GM19035 (cell line): ENCODE results near the gene ST3GAL3.

Source experiments
- ATAC-seq: cut with Tn5 transposase; IDR thresholded peaks from one replicate; pipeline ENCODE4 v1.9.1; 2021; ENCODE audit not compliant: unreplicated experiment

The ST3GAL3 gene

DNA sequence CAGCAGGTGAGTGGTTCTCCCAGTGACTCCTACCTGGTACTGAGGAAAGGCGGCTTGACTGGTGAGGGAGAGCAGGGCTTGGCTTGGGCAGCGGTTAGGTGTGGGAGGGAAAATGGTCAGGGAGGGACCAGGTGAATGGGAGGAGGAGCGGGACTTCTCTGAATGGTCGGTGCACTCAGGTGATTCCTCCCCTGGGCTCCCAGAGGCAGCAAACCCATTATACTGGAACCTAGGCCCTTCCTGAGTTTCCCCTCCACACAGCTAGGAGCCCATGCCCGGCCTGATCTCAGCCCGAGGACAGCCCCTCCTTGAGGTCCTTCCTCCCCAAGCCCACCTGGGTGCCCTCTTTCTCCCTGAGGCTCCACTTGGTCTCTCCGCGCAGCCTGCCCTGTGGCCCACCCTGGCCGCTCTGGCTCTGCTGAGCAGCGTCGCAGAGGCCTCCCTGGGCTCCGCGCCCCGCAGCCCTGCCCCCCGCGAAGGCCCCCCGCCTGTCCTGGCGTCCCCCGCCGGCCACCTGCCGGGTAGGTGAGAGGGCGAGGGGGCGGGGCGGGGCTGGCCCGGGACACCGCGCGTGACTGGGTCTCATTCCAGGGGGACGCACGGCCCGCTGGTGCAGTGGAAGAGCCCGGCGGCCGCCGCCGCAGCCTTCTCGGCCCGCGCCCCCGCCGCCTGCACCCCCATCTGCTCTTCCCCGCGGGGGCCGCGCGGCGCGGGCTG, 228.5 kb downstream of the ST3GAL3 start:
- no peak for ATAC-seq

DNA sequence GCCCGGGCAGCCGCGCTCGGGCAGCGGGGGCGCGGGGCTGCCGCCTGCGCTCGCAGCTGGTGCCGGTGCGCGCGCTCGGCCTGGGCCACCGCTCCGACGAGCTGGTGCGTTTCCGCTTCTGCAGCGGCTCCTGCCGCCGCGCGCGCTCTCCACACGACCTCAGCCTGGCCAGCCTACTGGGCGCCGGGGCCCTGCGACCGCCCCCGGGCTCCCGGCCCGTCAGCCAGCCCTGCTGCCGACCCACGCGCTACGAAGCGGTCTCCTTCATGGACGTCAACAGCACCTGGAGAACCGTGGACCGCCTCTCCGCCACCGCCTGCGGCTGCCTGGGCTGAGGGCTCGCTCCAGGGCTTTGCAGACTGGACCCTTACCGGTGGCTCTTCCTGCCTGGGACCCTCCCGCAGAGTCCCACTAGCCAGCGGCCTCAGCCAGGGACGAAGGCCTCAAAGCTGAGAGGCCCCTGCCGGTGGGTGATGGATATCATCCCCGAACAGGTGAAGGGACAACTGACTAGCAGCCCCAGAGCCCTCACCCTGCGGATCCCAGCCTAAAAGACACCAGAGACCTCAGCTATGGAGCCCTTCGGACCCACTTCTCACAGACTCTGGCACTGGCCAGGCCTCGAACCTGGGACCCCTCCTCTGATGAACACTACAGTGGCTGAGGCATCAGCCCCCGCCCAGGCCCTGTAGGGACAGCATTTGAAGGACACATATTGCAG, 229.3 kb downstream of the ST3GAL3 start:
- ATAC-seq, result no peak

DNA sequence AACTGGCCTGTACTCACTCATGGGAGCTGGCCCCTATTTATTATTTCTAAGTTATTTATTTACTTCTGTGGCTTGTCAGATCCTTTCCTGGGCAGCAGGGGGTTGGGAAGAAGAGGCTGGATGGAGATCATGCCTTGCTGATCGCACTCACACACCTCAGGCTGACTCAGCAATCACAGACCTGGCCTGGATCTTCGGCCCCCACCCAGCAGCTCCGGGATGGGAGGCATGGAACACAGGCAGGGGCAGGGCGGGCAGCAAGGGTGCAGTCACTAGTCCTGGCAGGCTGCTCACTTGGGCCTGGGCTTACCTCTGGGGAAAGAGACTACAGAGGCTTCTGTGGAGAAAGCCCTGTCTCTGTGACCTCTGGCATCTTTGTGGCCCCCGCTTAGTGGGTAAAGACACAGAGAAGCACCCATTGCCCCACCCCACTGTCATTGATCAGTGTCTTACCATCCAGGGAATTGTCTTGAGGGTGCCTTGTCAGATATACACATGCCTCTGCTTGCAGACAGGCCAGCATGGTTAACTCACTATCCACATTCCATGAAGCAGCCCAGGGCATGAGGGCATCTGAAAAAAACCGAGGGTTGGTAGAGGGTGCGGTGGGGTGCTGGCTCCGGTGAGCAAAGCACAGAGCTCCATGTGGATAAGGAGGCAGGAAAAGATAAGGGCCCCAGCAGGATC, 230.0 kb downstream of the ST3GAL3 start:
- no peak for ATAC-seq

DNA sequence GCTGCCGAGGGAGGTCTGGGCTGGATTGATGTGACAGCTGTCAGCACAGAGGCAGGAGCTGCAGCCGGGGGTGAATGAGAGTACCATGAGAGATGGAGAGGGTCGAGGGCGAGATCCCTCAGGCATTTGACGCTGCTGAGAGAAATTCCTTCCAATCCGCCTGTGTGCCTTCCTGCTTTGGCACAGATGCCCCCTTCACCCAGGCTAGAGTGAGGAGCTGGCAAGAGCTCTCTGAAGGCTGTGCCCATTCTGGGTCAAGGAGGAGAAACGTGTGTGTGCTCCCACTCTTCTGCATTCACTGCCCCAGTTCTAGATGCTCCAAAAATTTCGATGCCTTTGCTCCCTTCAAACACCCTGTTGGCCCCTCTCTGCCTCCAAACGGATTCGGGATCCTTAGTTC, 231.0 kb downstream of the ST3GAL3 start:
- no peak for ATAC-seq

DNA sequence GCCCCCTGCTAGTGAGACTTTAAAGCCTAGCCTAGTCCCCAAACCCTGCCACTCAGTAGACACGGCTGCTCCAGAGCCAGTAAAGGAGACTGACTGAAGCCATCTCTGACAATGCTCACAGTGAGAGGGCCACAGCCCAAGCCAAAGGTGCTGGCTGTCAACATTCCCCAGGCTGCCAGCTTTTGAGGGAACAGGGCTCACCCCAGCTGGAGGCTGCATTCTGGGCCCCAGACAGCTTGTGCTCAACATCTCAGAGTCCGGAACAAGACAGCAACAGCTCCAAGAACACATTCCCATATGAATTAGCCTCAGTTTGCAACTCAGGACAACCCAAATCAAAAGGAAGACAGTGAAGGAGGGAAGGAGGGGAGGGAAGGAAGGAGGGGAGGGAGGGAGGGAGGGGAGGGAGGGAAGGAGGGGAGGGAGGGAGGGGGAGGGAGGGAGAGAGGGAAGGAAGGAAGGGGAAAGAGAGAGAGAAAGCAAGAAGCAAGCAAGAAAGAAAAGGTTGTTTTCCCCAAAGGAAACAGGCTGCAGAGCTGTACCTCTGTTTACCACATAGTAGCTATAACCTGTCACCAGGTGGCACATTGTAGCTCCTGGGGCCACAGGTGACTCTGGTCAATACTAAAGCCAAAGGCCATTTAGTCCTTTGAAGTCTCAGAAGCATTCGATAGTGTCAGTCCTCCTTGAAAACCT, 231.7 kb downstream of the ST3GAL3 start:
- ATAC-seq, result no peak

DNA sequence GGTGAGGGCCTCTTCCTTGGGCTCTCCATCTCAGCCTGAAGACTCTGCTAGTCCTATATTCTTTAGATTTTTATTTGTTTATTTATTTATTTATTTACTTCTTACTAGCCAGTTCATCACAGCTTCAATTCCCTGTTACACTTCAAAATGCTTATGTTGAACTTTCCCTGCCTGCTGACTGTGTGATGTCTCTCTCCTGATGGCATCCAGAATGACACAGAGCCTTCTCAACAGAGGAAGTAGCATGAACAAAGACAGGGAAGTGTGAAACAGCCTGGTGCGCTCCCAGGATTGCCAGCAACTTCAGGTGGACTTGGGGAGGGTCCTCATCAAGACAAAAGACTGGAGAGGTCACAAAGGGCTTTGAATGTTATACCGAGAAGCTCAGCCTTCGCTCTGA, 235.1 kb downstream of the ST3GAL3 start:
- ATAC-seq, result no peak

DNA sequence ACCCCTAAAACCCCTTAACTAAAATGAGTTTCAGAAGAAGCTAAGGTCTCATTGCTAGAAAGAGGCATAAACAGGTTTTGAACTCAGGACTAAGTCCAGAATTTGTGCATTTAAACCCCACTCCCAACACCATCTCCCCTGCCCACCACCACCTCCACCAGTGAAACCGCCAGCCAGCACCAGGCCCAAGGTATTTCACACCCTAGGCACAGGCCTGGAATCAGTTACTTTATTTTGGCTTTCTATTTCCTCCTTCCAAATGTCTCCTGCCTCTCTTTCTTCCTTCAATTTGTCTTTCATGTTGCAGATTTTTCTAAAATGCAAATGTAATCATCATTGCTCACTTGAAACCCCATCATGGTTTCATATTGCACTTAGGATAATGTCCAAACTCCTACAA, 237.5 kb downstream of the ST3GAL3 start:
- ATAC-seq, result no peak

DNA sequence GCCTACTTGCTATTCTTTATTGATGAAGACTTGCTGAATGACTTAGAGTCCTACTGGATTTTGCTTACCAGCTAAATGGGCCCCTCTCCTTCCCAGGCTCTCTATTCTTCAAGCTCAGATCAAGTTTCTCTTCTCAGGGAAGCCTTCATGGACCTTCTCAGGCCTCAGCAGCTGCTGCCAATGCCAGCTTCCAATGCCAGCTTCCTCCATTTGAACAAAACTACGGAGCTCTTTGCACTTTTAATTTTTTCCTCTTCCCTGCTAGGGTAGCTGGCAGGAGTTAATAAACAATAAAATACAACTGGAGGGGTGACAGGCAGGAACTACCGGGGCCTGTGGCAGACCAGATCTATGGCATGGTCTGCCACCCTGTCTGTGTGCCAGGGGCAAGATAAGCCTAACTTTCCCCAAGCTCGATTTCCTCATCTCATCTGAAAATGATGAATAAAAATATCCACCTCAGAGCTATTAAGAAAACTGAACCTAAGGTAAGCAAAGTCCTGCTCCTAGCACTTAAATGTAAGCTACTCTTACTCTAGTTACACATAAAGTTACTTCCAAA, 238.4 kb downstream of the ST3GAL3 start:
- no peak for ATAC-seq

DNA sequence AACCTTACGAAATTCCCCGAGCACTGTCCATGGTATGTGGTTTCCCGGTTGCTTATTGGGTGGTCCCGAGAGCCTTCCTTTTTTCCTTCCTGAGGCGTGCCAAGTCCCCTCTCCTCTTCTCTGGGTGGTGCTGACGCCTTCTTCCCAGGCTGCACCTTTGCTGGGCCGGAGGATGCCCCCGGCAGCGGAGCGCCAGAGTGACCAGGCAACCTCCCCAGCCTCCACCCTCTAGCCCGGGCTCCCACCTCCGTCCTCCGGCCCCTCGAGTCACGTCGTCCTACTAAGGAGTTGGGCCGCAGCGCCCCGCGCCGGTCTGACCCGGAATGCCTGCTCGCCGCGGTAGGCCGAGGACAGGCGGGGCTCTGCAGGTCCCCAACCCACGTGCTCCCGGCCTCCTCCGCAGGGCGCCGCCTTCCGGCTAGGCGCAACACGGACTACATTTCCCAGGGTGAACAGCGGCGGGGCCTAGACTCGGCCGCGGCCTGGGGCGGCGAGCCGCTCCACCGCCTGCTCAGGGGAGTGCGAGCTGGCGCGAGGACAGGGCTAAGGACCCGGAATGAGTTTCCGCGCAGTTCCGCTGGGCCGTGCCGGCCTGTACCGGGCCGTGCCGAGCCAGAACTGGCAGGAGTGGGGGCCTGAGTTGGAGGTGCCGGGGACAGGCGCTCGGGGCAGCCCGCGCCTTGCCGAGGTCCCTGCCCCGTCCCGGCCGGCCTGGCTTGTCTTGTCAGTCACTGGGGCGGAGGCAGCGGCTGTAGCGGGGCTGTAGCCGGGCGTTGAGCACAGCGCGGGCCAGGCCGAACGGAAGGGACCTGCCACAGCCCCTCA, 239.1 kb downstream of the ST3GAL3 start, which contains the start of gene IPO13:
IPO13 (plus strand) TSS at position 715 of the 825 bp plus-strand sequence. CDS start 651 bp downstream, outside the sequence.
- ATAC-seq, result peak; percentile 87

DNA sequence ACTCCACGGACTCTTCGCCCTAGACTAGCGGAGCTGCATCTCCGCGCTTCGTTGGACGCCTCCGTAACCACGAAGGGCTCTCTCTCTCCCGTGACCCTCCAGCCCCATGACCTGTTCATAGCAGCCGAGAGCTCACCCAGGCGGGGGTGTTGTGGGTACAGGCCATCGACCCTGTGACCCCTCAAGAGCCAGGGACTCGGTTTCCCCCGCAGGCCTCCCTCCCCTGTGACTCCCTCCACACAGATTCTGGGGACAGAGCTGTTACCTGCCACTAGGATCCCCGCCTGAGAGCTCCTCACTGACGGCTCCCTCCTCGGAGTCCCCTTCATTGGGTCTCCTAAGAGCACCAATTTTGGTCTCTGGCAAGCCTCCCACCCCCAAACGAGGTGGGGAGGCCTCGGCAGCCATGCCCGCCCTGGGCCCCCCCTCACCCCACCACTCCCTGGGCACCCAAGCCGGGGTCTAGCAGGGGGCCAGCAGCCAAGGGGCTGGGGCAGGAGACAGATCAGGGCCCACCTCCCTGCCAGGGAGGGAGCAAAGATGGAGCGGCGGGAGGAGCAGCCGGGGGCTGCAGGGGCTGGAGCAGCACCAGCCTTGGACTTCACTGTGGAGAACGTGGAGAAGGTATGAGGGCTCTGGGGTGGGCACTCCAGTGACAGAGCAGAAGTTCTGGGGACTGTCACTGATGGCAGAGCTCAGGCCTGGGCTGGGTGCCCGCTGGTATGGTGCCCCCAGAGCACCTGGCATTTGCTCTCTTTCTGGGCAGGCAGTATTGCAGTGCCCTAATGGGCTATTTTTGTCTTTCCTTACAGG, 239.9 kb downstream of the ST3GAL3 start:
- peak; percentile 31 for ATAC-seq

DNA sequence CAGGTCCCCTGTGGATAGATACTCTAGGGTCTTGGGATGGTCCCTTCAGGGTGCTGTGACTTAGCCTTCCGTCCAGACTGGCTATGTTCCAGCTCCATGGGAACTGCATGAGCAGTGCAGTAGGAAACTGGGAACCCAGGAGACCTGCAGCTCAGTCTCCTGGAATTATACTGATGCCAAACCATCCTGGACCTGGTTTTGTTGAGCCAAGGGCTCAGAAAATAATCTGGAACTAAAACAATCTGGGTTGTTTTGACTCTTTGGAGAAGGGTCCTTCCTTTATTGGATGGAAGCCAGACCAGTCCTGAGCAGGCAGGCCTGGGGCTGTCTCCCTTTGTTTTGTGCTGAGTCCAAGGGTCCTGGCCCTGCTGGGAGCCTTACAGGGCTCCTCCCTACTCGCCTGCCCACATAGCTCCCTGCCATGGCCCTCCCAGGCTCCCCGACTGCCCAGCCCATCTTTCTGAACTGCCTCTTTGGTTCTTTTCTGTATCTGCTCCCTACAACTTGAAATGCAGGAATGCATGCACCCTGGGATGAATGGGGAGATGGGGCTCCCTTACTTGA, 240.6 kb downstream of the ST3GAL3 start:
- ATAC-seq, result no peak

DNA sequence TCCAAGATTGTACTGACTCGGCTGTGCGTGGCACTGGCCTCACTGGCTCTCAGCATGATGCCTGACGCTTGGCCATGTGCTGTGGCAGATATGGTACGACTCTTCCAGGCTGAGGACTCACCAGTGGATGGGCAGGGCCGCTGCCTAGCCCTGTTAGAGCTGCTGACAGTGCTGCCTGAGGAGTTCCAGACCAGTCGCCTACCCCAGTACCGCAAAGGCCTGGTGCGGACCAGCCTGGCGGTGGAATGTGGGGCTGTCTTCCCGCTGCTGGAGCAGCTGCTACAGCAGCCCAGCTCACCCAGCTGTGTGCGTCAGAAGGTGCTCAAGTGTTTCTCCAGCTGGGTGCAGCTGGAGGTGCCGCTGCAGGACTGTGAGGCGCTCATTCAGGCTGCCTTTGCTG, 242.3 kb downstream of the ST3GAL3 start:
- ATAC-seq, result no peak

DNA sequence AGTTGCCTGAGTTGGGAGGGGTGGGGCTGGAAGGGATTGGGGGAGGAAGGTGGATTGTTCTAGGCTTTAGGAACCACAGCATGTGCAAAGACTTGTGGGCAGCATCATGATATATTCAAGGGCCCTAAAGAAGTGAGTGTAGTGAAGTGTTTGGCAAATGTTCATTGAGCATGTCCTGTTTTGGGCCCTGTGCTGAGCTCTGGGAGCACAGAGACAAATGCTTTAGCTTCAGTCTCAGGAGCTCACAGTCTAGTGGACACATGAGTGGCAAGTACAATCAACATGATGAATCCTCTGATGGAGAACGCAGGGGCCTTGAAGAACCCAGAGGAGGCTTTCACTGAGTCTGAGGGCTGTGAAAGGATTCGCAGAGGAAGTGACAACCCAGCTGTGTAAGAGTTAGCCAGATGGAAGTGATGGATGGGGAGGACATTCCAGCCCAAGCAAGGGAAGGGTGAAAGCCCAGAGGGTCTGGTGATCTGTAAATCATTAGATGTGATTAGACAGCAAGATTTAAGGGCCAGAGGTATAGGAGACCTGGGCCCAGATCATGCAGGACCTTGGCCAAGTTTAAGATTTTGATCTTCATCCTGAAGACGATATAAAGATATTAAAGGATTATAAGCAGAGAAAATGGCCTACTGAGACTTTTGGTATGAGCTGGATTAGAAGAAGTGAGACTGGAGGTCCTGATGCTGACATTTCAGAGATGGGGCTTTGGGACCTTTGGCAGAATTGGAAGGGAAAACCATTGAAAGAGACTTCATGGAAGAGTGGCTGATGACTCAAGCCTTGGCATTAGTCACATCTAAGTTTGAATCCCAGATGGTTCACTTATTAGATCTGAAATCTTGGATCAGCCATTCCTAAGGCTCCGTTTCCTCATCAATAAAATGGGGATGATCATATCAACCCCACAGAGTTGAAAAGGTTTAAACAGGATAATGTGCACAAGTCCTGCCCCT, 244.0 kb downstream of the ST3GAL3 start:
- ATAC-seq, result no peak

DNA sequence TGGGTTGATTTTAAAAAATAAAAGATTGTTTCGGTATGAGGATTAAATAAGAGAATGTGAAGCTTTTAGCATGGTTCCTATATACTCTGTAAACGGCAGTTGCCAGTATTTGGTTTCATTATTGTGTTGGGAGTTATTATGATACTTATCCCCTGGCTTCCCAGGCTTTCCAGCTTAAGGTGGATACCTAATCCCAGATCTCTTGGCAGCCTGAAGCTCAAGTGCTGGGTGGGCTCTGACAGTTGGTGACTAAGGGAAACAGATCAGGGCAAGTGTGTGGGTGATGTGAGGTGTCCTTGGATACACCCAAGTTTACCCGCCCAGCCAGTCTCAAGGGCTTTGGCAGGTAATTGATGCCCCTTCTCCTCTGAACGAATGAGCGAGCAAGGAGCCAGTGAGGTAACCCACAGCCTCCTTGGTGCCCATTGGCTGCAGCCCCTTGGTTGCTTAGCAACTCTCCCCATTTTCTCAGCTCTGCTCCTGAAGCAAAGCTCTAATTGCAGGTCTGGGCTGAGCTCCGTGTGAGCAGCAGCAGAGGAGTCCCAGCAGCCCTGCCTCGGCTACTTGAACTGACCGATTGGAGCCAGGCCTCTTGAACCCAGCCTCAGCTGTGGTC, 245.5 kb downstream of the ST3GAL3 start:
- ATAC-seq, result no peak

DNA sequence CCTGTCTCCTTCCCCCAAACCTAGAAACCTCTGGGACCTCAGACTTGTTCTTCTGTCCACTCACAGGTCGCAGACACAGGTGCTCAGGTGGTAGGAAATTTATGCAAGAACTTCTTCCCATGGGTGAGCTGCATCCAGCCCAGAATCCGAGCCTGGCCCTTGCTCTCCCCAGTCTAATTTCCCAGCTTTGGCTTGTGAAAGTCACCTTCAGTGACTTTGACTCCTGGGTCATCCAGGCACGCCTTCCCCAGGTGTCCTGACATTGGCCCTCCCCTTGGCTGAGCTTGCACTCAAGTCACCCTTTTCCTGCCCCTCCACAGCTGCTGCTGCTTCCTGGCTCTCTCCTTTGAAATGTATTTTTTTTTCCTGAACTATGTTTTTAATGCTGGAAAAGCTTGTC, 246.0 kb downstream of the ST3GAL3 start:
- ATAC-seq, result no peak

DNA sequence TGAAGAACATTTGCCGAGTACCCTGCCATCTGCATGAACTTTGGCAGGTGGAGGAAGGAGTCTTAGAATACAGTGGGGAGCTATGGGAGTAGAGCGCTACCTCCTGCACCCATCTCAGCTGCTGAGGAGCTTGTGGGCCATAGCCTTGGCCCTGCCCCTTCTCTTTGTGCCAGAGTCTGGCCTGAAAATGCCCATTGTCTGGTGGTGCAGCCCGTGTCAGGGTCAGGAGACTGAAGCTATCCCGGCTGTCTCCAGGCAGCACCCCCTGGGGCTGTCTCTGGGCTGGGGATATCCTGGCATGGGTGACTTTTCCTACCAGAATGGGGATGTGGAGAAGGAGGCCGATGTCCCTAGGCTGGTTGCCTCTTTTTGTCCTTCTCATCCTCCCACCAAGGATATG, 246.7 kb downstream of the ST3GAL3 start:
- ATAC-seq, result no peak

DNA sequence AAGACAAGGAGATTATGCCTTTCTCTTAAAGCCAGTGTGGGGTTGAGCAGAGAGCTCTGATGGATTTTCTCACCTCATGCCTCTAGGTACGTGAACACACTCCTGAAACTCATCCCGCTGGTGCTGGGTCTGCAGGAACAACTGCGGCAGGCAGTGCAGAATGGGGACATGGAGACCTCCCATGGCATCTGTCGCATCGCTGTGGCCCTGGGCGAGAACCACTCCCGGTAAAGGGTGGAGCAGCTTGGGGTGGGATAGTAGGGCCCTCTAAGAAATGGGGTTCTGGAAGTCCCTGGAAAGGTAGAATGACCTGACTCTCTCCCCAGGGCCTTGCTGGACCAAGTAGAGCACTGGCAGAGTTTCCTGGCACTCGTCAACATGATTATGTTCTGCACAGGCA, 248.9 kb downstream of the ST3GAL3 start:
- ATAC-seq, result no peak
